ENCODE measurements around the gene DLGAP4.

Gene DLGAP4

GRCh38 chr20:36565520-36565919 is 259.4 kb downstream of the DLGAP4 start:
- no peak for DNase-seq (ENCODE audit: low spot score)

GRCh38 chr20:36569847-36570429 is 263.8 kb downstream of the DLGAP4 start:
- DNase-seq (ENCODE audit: low spot score) = no peak

- DNase-seq (ENCODE audit: low spot score) = no peak
These were observed 265.7 kb downstream of the DLGAP4 start for GRCh38 chr20:36571564-36572504.

- no peak for DNase-seq (ENCODE audit: low spot score)
These were observed 266.6 kb downstream of the DLGAP4 start for GRCh38 chr20:36572701-36573102.

- peak; percentile 29 for DNase-seq (ENCODE audit: low spot score)
These were observed 267.1 kb downstream of the DLGAP4 start, which contains the start of gene TGIF2 for GRCh38 chr20:36573103-36573797. TGIF2 (plus strand) TSS chr20:36573597; CDS start chr20:36578775, 5,178 bp downstream.

GRCh38 chr20:36573798-36574365 is 267.7 kb downstream of the DLGAP4 start:
- DNase-seq (ENCODE audit: low spot score) = peak; percentile 40

GRCh38 chr20:36574366-36575135 is 268.4 kb downstream of the DLGAP4 start:
- no peak for DNase-seq (ENCODE audit: low spot score)

GRCh38 chr20:36576081-36576445 is 269.9 kb downstream of the DLGAP4 start:
- no peak for DNase-seq (ENCODE audit: low spot score)

Measured in pons (tissue), 1 donor.